H1 (cell line): ENCODE results near the gene PCCA. TPM values are rescaled to one million over a fixed set of nuclear protein-coding genes. Genes with fewer than 3 reads are reported as not detected.

ENCODE experiments used
- CTCF ChIA-PET: fragments of 300-600 bp; sonication (Branson Sonifier 250); formaldehyde crosslinking; loops from one replicate; lab custom pipeline; 2021; ENCODE audit not compliant: partially characterized antibody; lab: Charles Lee
- POLR2A ChIA-PET: fragments of 300-600 bp; sonication (Branson Sonifier 250); formaldehyde crosslinking; loops from one replicate; lab custom pipeline; 2021; ENCODE audit warnings: inconsistent platforms; ENCODE audit not compliant: partially characterized antibody; lab: Charles Lee
- DNase-seq, 2 experiments: peaks; one replicate each; pipeline versions ENCODE4 v3.0.0 to v3.0.0-alpha.2; 2010 to 2022; ENCODE audit warnings: low spot score in 2 of 2, low read depth in 1 of 2, mixed read lengths in 1 of 2
- FAIRE-seq: peaks from 2 replicates; lab custom pipeline; 2011; peaks lifted over from hg19 to GRCh38; lab: Jason Lieb, UNC
- H2AFZ ChIP-seq: 2 replicates; pipeline ENCODE4 v1.8.1; 2012; ENCODE audit warnings: low read length, inconsistent platforms
- H2AK5ac ChIP-seq: 2 replicates; pipeline ENCODE4 v1.6.1; 2013; ENCODE audit warnings: low read depth, low read length
- H2BK120ac ChIP-seq: replicated peaks from 2 replicates; pipeline ENCODE3; 2013; ENCODE audit warnings: low read depth, low read length, inconsistent platforms
- H2BK12ac ChIP-seq: 2 replicates; pipeline ENCODE4 v1.6.1; 2013; ENCODE audit warnings: low read depth, low read length
- H2BK15ac ChIP-seq: 2 replicates; pipeline ENCODE4 v1.6.1; 2013; ENCODE audit warnings: low read length
- H2BK20ac ChIP-seq: 2 replicates; pipeline ENCODE4 v1.6.1; 2013; ENCODE audit warnings: low read length
- H2BK5ac ChIP-seq: 2 replicates; pipeline ENCODE4 v1.6.1; 2013; ENCODE audit warnings: low read depth, low read length
- H3K14ac ChIP-seq: 2 replicates; pipeline ENCODE4 v1.6.1; 2013; ENCODE audit warnings: inconsistent platforms; ENCODE audit not compliant: insufficient read length
- H3K18ac ChIP-seq: 2 replicates; pipeline ENCODE4 v1.6.1; 2013; ENCODE audit warnings: low read length; ENCODE audit errors: extremely low read depth
- H3K23ac ChIP-seq: 2 replicates; pipeline ENCODE4 v1.6.1; 2013; ENCODE audit warnings: inconsistent platforms; ENCODE audit not compliant: insufficient read length
- H3K23me2 ChIP-seq: 2 replicates; pipeline ENCODE4 v1.6.1; 2013; ENCODE audit warnings: low read depth, low read length
- H3K27ac ChIP-seq: 2 replicates; pipeline ENCODE4 v1.6.1; 2011; ENCODE audit warnings: low read depth, low read length, inconsistent platforms
- H3K27me3 ChIP-seq, 4 experiments: replicated peaks in 1 of 4; 1 replicate in 1 of 4; 2 replicates in 3 of 4; pipeline versions ENCODE4 v1.6.1 to v1.8.1; 2011 to 2013; ENCODE audit warnings: low read length in 3 of 4, mild to moderate bottlenecking in 3 of 4, inconsistent platforms in 2 of 4, mixed read lengths in 2 of 4, moderate library complexity in 1 of 4; ENCODE audit not compliant: control insufficient read depth in 3 of 4, insufficient read depth in 3 of 4; ENCODE audit errors: extremely low read depth in 1 of 4
- H3K36me3 ChIP-seq, 4 experiments: 2 replicates each; pipeline versions ENCODE4 v1.6.1 to v1.8.1; 2011 to 2013; ENCODE audit warnings: mild to moderate bottlenecking in 4 of 4, low read length in 3 of 4, moderate library complexity in 2 of 4, control low read depth in 1 of 4, inconsistent platforms in 1 of 4; ENCODE audit not compliant: insufficient read depth in 4 of 4, control insufficient read depth in 2 of 4
- H3K4ac ChIP-seq: replicated peaks from 2 replicates; pipeline ENCODE3; 2013; ENCODE audit warnings: low read length, low read depth, mixed read lengths, inconsistent platforms; ENCODE audit not compliant: insufficient read length
- H3K4me1 ChIP-seq, 4 experiments: replicated peaks in 1 of 4; 1 replicate in 1 of 4; 2 replicates in 3 of 4; pipeline versions ENCODE4 v1.6.1 to v1.8.1; 2011 to 2013; ENCODE audit warnings: low read length in 3 of 4, inconsistent platforms in 2 of 4, mixed read lengths in 1 of 4; ENCODE audit not compliant: insufficient read depth in 4 of 4, control insufficient read depth in 3 of 4
- H3K4me2 ChIP-seq, 2 experiments: 2 replicates each; pipeline versions ENCODE4 v1.6.1 to v1.8.1; 2011 to 2013; ENCODE audit warnings: low read depth in 2 of 2, low read length in 2 of 2, control low read depth in 1 of 2, inconsistent platforms in 1 of 2, mild to moderate bottlenecking in 1 of 2; ENCODE audit not compliant: insufficient read depth in 1 of 2
- H3K4me3 ChIP-seq, 4 experiments: fragments of 200-600, 300-600 bp in 1 of 4; sonication (generic), shearing (Covaris generic), sonication (Bioruptor Twin) in 1 of 4; 2 replicates each; pipeline versions ENCODE4 v1.5.1 to v1.8.1; 2011 to 2016; ENCODE audit warnings: low read length in 4 of 4, low read depth in 3 of 4, control low read depth in 2 of 4, inconsistent platforms in 2 of 4, mild to moderate bottlenecking in 2 of 4, mixed read lengths in 1 of 4, moderate library complexity in 1 of 4; ENCODE audit not compliant: insufficient read depth in 2 of 4; ENCODE audit errors: extremely low read depth in 1 of 4
- H3K56ac ChIP-seq: replicated peaks from 2 replicates; pipeline ENCODE3; 2013; ENCODE audit warnings: low read depth, mild to moderate bottlenecking, mixed read lengths, low read length, inconsistent platforms; ENCODE audit not compliant: insufficient read length
- H3K79me1 ChIP-seq: 2 replicates; pipeline ENCODE4 v1.6.1; 2013; ENCODE audit warnings: low read depth, low read length, control low read depth
- H3K79me2 ChIP-seq, 2 experiments: 2 replicates each; pipeline versions ENCODE4 v1.6.1 to v1.8.1; 2012 to 2013; ENCODE audit warnings: low read length in 2 of 2, mild to moderate bottlenecking in 2 of 2, inconsistent platforms in 1 of 2; ENCODE audit not compliant: insufficient read depth in 2 of 2, control insufficient read depth in 1 of 2
- H3K9ac ChIP-seq, 4 experiments: replicated peaks in 1 of 4; 1 replicate in 1 of 4; 2 replicates in 3 of 4; pipeline versions ENCODE4 v1.6.1 to v1.8.1; 2011 to 2013; ENCODE audit warnings: low read depth in 3 of 4, low read length in 3 of 4, control low read depth in 2 of 4, mild to moderate bottlenecking in 2 of 4, moderate library complexity in 2 of 4, inconsistent platforms in 1 of 4; ENCODE audit errors: extremely low read depth in 1 of 4
- H3K9me3 ChIP-seq, 2 experiments: 2 replicates each; pipeline versions ENCODE4 v1.6.1 to v1.8.1; 2012 to 2013; ENCODE audit warnings: mild to moderate bottlenecking in 2 of 2, moderate library complexity in 2 of 2, control low read depth in 1 of 2, inconsistent platforms in 1 of 2, low read depth in 1 of 2, low read length in 1 of 2, mixed read lengths in 1 of 2; ENCODE audit not compliant: insufficient read depth in 2 of 2
- H4K20me1 ChIP-seq, 2 experiments: replicated peaks in 1 of 2; 2 replicates each; pipeline versions ENCODE3 to v1.8.1; 2011 to 2013; ENCODE audit warnings: inconsistent platforms in 2 of 2, low read length in 2 of 2, mild to moderate bottlenecking in 1 of 2; ENCODE audit not compliant: insufficient read depth in 2 of 2, control insufficient read depth in 1 of 2
- H4K5ac ChIP-seq: 2 replicates; pipeline ENCODE4 v1.6.1; 2013; ENCODE audit warnings: low read length, low read depth, mixed read lengths, inconsistent platforms; ENCODE audit not compliant: insufficient read length
- H4K8ac ChIP-seq: 2 replicates; pipeline ENCODE4 v1.8.0; 2013; ENCODE audit warnings: mild to moderate bottlenecking, moderate library complexity, low read length, inconsistent platforms; ENCODE audit not compliant: insufficient read depth; ENCODE audit errors: extremely low read depth
- H4K91ac ChIP-seq: replicated peaks from 2 replicates; pipeline ENCODE3; 2013; ENCODE audit warnings: low read length, mixed read lengths, inconsistent platforms; ENCODE audit not compliant: insufficient read length
- BACH1 ChIP-seq: IDR thresholded peaks from 2 replicates; pipeline ENCODE4 v1.6.1; 2012; ENCODE audit warnings: low read length, improper control_type of control experiment
- CBX5 ChIP-seq: fragments of 300-800, 300-1000 bp; sonication (generic); IDR thresholded peaks from 2 replicates; pipeline ENCODE4 v1.7.1; 2016; ENCODE audit warnings: antibody characterized with exemption, low read length, low read depth
- CBX8 ChIP-seq: fragments of 300-800, 300-1000 bp; sonication (generic); IDR thresholded peaks from 2 replicates; pipeline ENCODE4 v1.7.1; 2016; ENCODE audit warnings: low read depth, low read length, borderline replicate concordance
- CHD2 ChIP-seq: IDR thresholded peaks from 2 replicates; pipeline ENCODE4 v1.6.1; 2012; ENCODE audit warnings: low read length, improper control_type of control experiment
- CREB1 ChIP-seq: IDR thresholded peaks from 2 replicates; pipeline ENCODE4 v1.6.1; 2012; ENCODE audit warnings: inconsistent platforms
- EP300 ChIP-seq, 2 experiments: IDR thresholded peaks; 1 replicate in 1 of 2; 2 replicates in 1 of 2; pipeline ENCODE4 v1.6.1; 2011 to 2012; ENCODE audit warnings: low read depth in 2 of 2, low read length in 2 of 2, mild to moderate bottlenecking in 2 of 2, borderline replicate concordance in 1 of 2, inconsistent platforms in 1 of 2, moderate library complexity in 1 of 2
- NANOG ChIP-seq: IDR thresholded peaks from 2 replicates; pipeline ENCODE4 v1.6.1; 2011; ENCODE audit warnings: low read length, low read depth, mild to moderate bottlenecking, inconsistent platforms; ENCODE audit not compliant: insufficient read depth, poor library complexity, severe bottlenecking
- PHF8 ChIP-seq: fragments of 200-600 bp; sonication (generic); conservative IDR thresholded peaks from 2 replicates; pipeline ENCODE4 v1.7.1; 2012; ENCODE audit warnings: low read depth, mild to moderate bottlenecking, inconsistent platforms, low read length, moderate library complexity
- RXRA ChIP-seq: IDR thresholded peaks from 2 replicates; pipeline ENCODE4 v1.6.1; 2011; ENCODE audit warnings: low read depth, mild to moderate bottlenecking, low read length, moderate library complexity; ENCODE audit not compliant: insufficient read depth
- TAF1 ChIP-seq: IDR thresholded peaks from 2 replicates; pipeline ENCODE4 v1.6.1; 2011; ENCODE audit warnings: mild to moderate bottlenecking, low read depth, low read length
- TCF12 ChIP-seq: IDR thresholded peaks from 2 replicates; pipeline ENCODE4 v1.6.1; 2011; ENCODE audit warnings: low read depth, mild to moderate bottlenecking, low read length
- USF2 ChIP-seq: IDR thresholded peaks from 2 replicates; pipeline ENCODE4 v1.6.1; 2011; ENCODE audit warnings: low read length, improper control_type of control experiment
- WGBS, 2 experiments: shearing (Covaris generic) in 1 of 2; methylation state at CpG; one replicate each; pipeline versions ENCODE4 v1.1.6 to v1.1.7; 2013 to 2015; ENCODE audit warnings: low lambda C conversion rate in 2 of 2, mixed read lengths in 2 of 2, inconsistent platforms in 1 of 2, low coverage in 1 of 2, missing lambda C conversion rate in 1 of 2; ENCODE audit not compliant: insufficient replicate concordance in 2 of 2, insufficient coverage in 1 of 2, insufficient read length in 1 of 2; ENCODE audit errors: extremely low coverage in 1 of 2, missing lambda C conversion rate in 1 of 2; 5-methylcytosine and 5-hydroxymethylcytosine counted together
- polyA plus RNA-seq, 7 experiments: library from polyadenylated mRNA; depleted of rRNA in 3 of 7; stranded (reverse) in 5 of 7; unstranded in 2 of 7; fragments of >200 nt in 5 of 7; fragments of 200-250 nt in 2 of 7; gene quantifications; 1 replicate in 5 of 7; 2 replicates in 1 of 7; 4 replicates in 1 of 7; pipeline versions ENCODE4 v1.2.1 to v1.2.3, GENCODE V29; 2011 to 2013; ENCODE audit warnings: missing spikeins in 2 of 7, mixed read lengths in 2 of 7
- total RNA-seq: library from RNA; stranded (reverse); fragmentation: NEBNext Ultra II Directional; extraction: Animal tissue kit (Norgen Biotek cat#: 25700); gene quantifications from 2 replicates; pipeline ENCODE4 v1.2.1, GENCODE V29; 2021

PCCA gene
- total and polyA plus RNA-seq, 2 of the 8 experiments (the other 6 are each of a cell fraction or from before 2014, with no cell fraction given): 18.4 to 49.8 TPM

GRCh38 chr13:100518394-100519062 lies 429.6 kb downstream of the PCCA start:
- DNase-seq (no peak), FAIRE-seq (no peak)
- Histone ChIP-seq H3K27ac (no peak overlapping the region), H4K20me1 (no peaks in the 10 kb centered on the region), H3K4me2 (no peak overlapping the region), H3K4me3 (no peak overlapping the region), H2BK20ac (no peak overlapping the region), H3K56ac (no peak overlapping the region), H3K23ac (no peak overlapping the region), H3K4ac (no peak overlapping the region), H3K79me1 (no peaks in the 10 kb centered on the region), H3K36me3 (no peaks in the 10 kb centered on the region), H3K4me1 (peaks cover 0 to 25% (median 10%) of the 10 kb centered on the region in 4 experiments; a peak in 6 of 7 replicates), H2BK120ac (no peak overlapping the region), H3K9me3 (no peaks in the 10 kb centered on the region), H4K5ac (no peak overlapping the region), H4K8ac (no peak overlapping the region), H3K18ac (no peak overlapping the region; the same call in 1 of the 2 replicates), H3K23me2 (no peaks in the 10 kb centered on the region), H4K91ac (no peak overlapping the region), H2AFZ (no peak overlapping the region), H3K27me3 (no peaks in the 10 kb centered on the region), H2BK12ac (no peak overlapping the region), H3K14ac (no peak overlapping the region), H2AK5ac (no peak overlapping the region), H2BK5ac (no peak overlapping the region), H2BK15ac (no peak overlapping the region), H3K9ac (no peak overlapping the region), H3K79me2 (no peaks in the 10 kb centered on the region)
- ChIA-PET CTCF (interaction anchor here (0.8 kb wide), 1 partner anchor 9 kb away, joined by 3 read pairs; no protein-coding TSS in a partner anchor), POLR2A (no interaction called here)
- 90% methylated on average over 8 of the region's 8 CpGs; no CpG with 5 or more reads in 1 of the 2 experiments for WGBS, 2 experiments
- TF ChIP-seq BACH1 (peak; percentile 62; the same call in 1 of the 2 replicates), TAF1 (no peak), CREB1 (no peak), TCF12 (no peak), USF2 (no peak), CHD2 (no peak), EP300 (IDR thresholded peaks at IDR 0.05; ENCODE audit: borderline replicate concordance in 1 of 2, low read depth in 2 of 2, low read length in 2 of 2) (no peak), NANOG (no peak), CBX5 (no peak), CBX8 (no peak), PHF8 (no peak), RXRA (no peak)
